WTC11 (cell line): ENCODE results near the gene FAM228B.

Source experiments
- MAX ChIP-seq: sonication (generic); formaldehyde crosslinking; IDR thresholded peaks from 2 replicates; pipeline ENCODE4 v1.8.0; 2022; ENCODE audit warnings: mild to moderate bottlenecking, missing genetic modification reagents
- NR3C1 ChIP-seq: sonication (generic); formaldehyde crosslinking; conservative IDR thresholded peaks from 2 replicates; pipeline ENCODE4 v1.8.1; 2023; ENCODE audit warnings: low read depth, mild to moderate bottlenecking, missing genetic modification reagents
- USF1 ChIP-seq: sonication (generic); formaldehyde crosslinking; IDR thresholded peaks from 2 replicates; pipeline ENCODE4 v1.8.0; 2022; ENCODE audit warnings: mild to moderate bottlenecking, missing genetic modification reagents
- TF ChIP-seq, protein P1 (sequence below): fragments of 200-600 bp; IDR thresholded peaks from 2 replicates; pipeline ENCODE4 v1.8.0; 2022; ENCODE audit warnings: antibody characterized with exemption
- TF ChIP-seq, protein P2 (sequence below): sonication (generic); formaldehyde crosslinking; IDR thresholded peaks from 2 replicates; pipeline ENCODE4 v1.8.1; 2023; ENCODE audit warnings: mild to moderate bottlenecking, moderate library complexity, missing genetic modification reagents

- TF ChIP-seq, protein P1, sequence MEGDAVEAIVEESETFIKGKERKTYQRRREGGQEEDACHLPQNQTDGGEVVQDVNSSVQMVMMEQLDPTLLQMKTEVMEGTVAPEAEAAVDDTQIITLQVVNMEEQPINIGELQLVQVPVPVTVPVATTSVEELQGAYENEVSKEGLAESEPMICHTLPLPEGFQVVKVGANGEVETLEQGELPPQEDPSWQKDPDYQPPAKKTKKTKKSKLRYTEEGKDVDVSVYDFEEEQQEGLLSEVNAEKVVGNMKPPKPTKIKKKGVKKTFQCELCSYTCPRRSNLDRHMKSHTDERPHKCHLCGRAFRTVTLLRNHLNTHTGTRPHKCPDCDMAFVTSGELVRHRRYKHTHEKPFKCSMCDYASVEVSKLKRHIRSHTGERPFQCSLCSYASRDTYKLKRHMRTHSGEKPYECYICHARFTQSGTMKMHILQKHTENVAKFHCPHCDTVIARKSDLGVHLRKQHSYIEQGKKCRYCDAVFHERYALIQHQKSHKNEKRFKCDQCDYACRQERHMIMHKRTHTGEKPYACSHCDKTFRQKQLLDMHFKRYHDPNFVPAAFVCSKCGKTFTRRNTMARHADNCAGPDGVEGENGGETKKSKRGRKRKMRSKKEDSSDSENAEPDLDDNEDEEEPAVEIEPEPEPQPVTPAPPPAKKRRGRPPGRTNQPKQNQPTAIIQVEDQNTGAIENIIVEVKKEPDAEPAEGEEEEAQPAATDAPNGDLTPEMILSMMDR: no peak
- TF ChIP-seq, protein P2, sequence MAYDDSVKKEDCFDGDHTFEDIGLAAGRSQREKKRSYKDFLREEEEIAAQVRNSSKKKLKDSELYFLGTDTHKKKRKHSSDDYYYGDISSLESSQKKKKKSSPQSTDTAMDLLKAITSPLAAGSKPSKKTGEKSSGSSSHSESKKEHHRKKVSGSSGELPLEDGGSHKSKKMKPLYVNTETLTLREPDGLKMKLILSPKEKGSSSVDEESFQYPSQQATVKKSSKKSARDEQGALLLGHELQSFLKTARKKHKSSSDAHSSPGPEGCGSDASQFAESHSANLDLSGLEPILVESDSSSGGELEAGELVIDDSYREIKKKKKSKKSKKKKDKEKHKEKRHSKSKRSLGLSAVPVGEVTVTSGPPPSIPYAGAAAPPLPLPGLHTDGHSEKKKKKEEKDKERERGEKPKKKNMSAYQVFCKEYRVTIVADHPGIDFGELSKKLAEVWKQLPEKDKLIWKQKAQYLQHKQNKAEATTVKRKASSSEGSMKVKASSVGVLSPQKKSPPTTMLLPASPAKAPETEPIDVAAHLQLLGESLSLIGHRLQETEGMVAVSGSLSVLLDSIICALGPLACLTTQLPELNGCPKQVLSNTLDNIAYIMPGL (CRISPR knock-in tag): no peak
- TF ChIP-seq USF1 (CRISPR knock-in tag) (no peak), NR3C1 (CRISPR knock-in tag) (no peak), MAX (CRISPR knock-in tag) (no peak)
Measured at GRCh38 chr2:24169023-24169422, 45.8 kb downstream of the FAM228B start.
